ENCODE data around the gene MTMR12. TPM values are rescaled to one million over a fixed set of nuclear protein-coding genes. Genes with fewer than 3 reads are reported as not detected.

The MTMR12 gene
- total and polyA plus RNA-seq, 8 donors, result 9.7 to 32.3 (median 20.8) TPM

GRCh38 chr5:32303755-32304120 is 9.0 kb downstream of the MTMR12 start:
- 96 to 99% methylated on average over 6 of the region's 6 CpGs for WGBS, 2 donors
- Histone ChIP-seq H3K4me1 (peaks cover 50 to 74% (median 52%) of the 10 kb centered on the region in 3 donors), H3K4me3 (no peak overlapping the region), H3K36me3 (no peaks in the 10 kb centered on the region), H3K27me3 (no peaks in the 10 kb centered on the region), H3K27ac (peak overlapping the region in 3 of 4 donors; percentile 58 to 89 (median 86)), H3K9me3 (no peaks in the 10 kb centered on the region)
- no peak for ATAC-seq
- no peak for FAIRE-seq
- intact Hi-C loops (cut with DNase I), result no loop called here
- TF ChIP-seq CTCF (IDR thresholded peaks at IDR 0.05), result no peak
- DNase-seq, result no peak

GRCh38 chr5:32302835-32303754 is 9.6 kb downstream of the MTMR12 start:
- 34 to 35% methylated on average over 7 of the region's 7 CpGs for WGBS, 2 donors
- intact Hi-C loops (cut with DNase I), result no loop called here
- DNase-seq, result no peak
- Histone ChIP-seq H3K27ac (peak overlapping the region in 3 of 4 donors; percentile 58 to 89 (median 86)), H3K4me3 (peak overlapping the region in 1 of 4 donors; percentile 17), H3K36me3 (no peaks in the 10 kb centered on the region), H3K4me1 (peaks cover 43 to 71% (median 46%) of the 10 kb centered on the region in 3 donors), H3K27me3 (no peaks in the 10 kb centered on the region), H3K9me3 (no peaks in the 10 kb centered on the region)
- no peak for FAIRE-seq
- ATAC-seq, result peak; percentile 62 to 72 (median 68)
- no peak for TF ChIP-seq CTCF (IDR thresholded peaks at IDR 0.05)

- FAIRE-seq, result no peak
- 81 to 85% methylated on average over 2 of the region's 2 CpGs for WGBS, 2 donors
- peaks cover 41 to 74% (median 49%) of the 10 kb centered on the region in 3 donors for H3K4me1 ChIP-seq
- intact Hi-C loops (cut with DNase I), result no loop called here
- no peak for TF ChIP-seq CTCF (IDR thresholded peaks at IDR 0.05)
- no peaks in the 10 kb centered on the region for H3K27me3 ChIP-seq
- H3K4me3 ChIP-seq, result no peak overlapping the region
- ATAC-seq, result no peak
- no peak for DNase-seq
- no peaks in the 10 kb centered on the region for H3K9me3 ChIP-seq
- H3K36me3 ChIP-seq, result no peaks in the 10 kb centered on the region
- H3K27ac ChIP-seq, result peak overlapping the region in 3 of 4 donors; percentile 58 to 89 (median 86)
Observed at GRCh38 chr5:32301891-32302290, 10.8 kb downstream of the MTMR12 start.

GRCh38 chr5:32299059-32299677 is 13.6 kb downstream of the MTMR12 start:
- Histone ChIP-seq H3K9me3 (no peaks in the 10 kb centered on the region), H3K4me3 (no peak overlapping the region), H3K4me1 (peaks cover 29 to 57% (median 32%) of the 10 kb centered on the region in 3 donors), H3K36me3 (no peaks in the 10 kb centered on the region), H3K27me3 (no peaks in the 10 kb centered on the region), H3K27ac (no peak overlapping the region)
- DNase-seq, result no peak
- no peak for TF ChIP-seq CTCF (IDR thresholded peaks at IDR 0.05)
- FAIRE-seq, result no peak
- no peak for ATAC-seq
- intact Hi-C loops (cut with DNase I), result no loop called here
- WGBS, 2 donors, result 70 to 78% methylated on average over 4 of the region's 4 CpGs
